GM19467 (cell line): ENCODE data around the gene ASB7.

Experiments used
- ATAC-seq: cut with Tn5 transposase; IDR thresholded peaks from one replicate; pipeline ENCODE4 v1.9.1; 2021; ENCODE audit warnings: mild to moderate bottlenecking, moderate library complexity; ENCODE audit not compliant: unreplicated experiment

Gene ASB7

GRCh38 chr15:100596792-100597191 is 5.6 kb upstream of the ASB7 start:
- peak; percentile 70 for ATAC-seq

GRCh38 chr15:100597862-100598261 is 4.5 kb upstream of the ASB7 start:
- ATAC-seq = no peak

- no peak for ATAC-seq
These were observed 3.7 kb upstream of the ASB7 start for GRCh38 chr15:100598655-100599054.

- no peak for ATAC-seq
These were observed 1.2 kb upstream of the ASB7 start for GRCh38 chr15:100601163-100601562.

GRCh38 chr15:100601617-100602063 is 749 bp upstream of the ASB7 start:
- ATAC-seq = no peak

- ATAC-seq = peak; percentile 29
These were observed 519 bp downstream of the ASB7 start for GRCh38 chr15:100602823-100603393.

GRCh38 chr15:100612539-100612938 is 10.2 kb downstream of the ASB7 start:
- ATAC-seq = no peak

- no peak for ATAC-seq
These were observed 10.8 kb downstream of the ASB7 start for GRCh38 chr15:100613208-100613607.

- no peak for ATAC-seq
These were observed 11.9 kb downstream of the ASB7 start for GRCh38 chr15:100614336-100614735.

- ATAC-seq = no peak
These were observed 12.5 kb downstream of the ASB7 start for GRCh38 chr15:100614918-100615317.

- no peak for ATAC-seq
These were observed 13.4 kb downstream of the ASB7 start for GRCh38 chr15:100615801-100616200.

- no peak for ATAC-seq
These were observed 14.3 kb downstream of the ASB7 start for GRCh38 chr15:100616700-100617099.

GRCh38 chr15:100623301-100623700 is 20.9 kb downstream of the ASB7 start:
- no peak for ATAC-seq

GRCh38 chr15:100627789-100628395 is 25.5 kb downstream of the ASB7 start:
- ATAC-seq = peak; percentile 77

GRCh38 chr15:100628746-100629145 is 26.4 kb downstream of the ASB7 start:
- ATAC-seq = no peak

GRCh38 chr15:100631831-100632230 is 29.4 kb downstream of the ASB7 start:
- no peak for ATAC-seq

- no peak for ATAC-seq
These were observed 31.3 kb downstream of the ASB7 start for GRCh38 chr15:100633763-100634075.

- ATAC-seq = no peak
These were observed 33.1 kb downstream of the ASB7 start for GRCh38 chr15:100635406-100636071.

GRCh38 chr15:100638177-100638730 is 35.9 kb downstream of the ASB7 start:
- ATAC-seq = no peak

GRCh38 chr15:100642213-100642949 is 40.0 kb downstream of the ASB7 start:
- ATAC-seq = no peak

GRCh38 chr15:100642950-100643338 is 40.6 kb downstream of the ASB7 start:
- no peak for ATAC-seq

- ATAC-seq = no peak
These were observed 43.3 kb downstream of the ASB7 start for GRCh38 chr15:100645671-100646070.
